OCI-LY7 (cell line): ENCODE results near the gene FOXN3. TPM values are rescaled to one million over a fixed set of nuclear protein-coding genes. Genes with fewer than 3 reads are reported as not detected.
A peak's percentile ranks its signal among the peaks of the same experiment; 100 is the strongest.

Experiments used
- BruUV-seq: library from RNA; stranded (reverse); fragments of 400-500 nt; replicated peaks from 2 replicates; lab custom pipeline; 2021; lab: Mats Ljungman, UMichigan
- CTCF ChIA-PET: fragments of 300-600 bp; sonication (Branson Sonifier 250); formaldehyde crosslinking; loops from one replicate; lab custom pipeline; 2022; ENCODE audit warnings: antibody characterized with exemption; ENCODE audit not compliant: unreplicated experiment; lab: Charles Lee
- POLR2A ChIA-PET: fragments of 300-600 bp; sonication (Branson Sonifier 250); formaldehyde crosslinking; loops from one replicate; lab custom pipeline; 2022; ENCODE audit warnings: antibody characterized with exemption; lab: Charles Lee
- DNase-seq: peaks from one replicate; pipeline ENCODE4 v3.0.0-alpha.2; 2015; ENCODE audit warnings: low spot score
- H2AFZ ChIP-seq: fragments of 200-600 bp; sonication (generic), shearing (Covaris generic); 2 replicates; pipeline ENCODE4 v1.6.1; 2014; ENCODE audit warnings: mild to moderate bottlenecking, antibody characterized with exemption, low read length, moderate library complexity
- H3K27ac ChIP-seq: fragments of 200-600 bp; sonication (generic); 2 replicates; pipeline ENCODE4 v1.5.1; 2014; ENCODE audit warnings: mixed run types, low read depth, mild to moderate bottlenecking, moderate library complexity, low read length, inconsistent platforms; ENCODE audit not compliant: poor library complexity, severe bottlenecking
- H3K36me3 ChIP-seq: fragments of 200-600 bp; sonication (generic); 2 replicates; pipeline ENCODE4 v1.6.1; 2014; ENCODE audit warnings: mild to moderate bottlenecking, antibody characterized with exemption, low read length, moderate library complexity, mixed read lengths; ENCODE audit not compliant: insufficient read depth
- H3K4me1 ChIP-seq: fragments of 200-600 bp; sonication (generic); 2 replicates; pipeline ENCODE4 v1.5.1; 2014; ENCODE audit warnings: mild to moderate bottlenecking, low read length; ENCODE audit not compliant: insufficient read depth, poor library complexity, severe bottlenecking
- H3K4me2 ChIP-seq: fragments of 200-600 bp; sonication (generic); 2 replicates; pipeline ENCODE4 v1.6.1; 2014; ENCODE audit warnings: mild to moderate bottlenecking, low read length
- H3K4me3 ChIP-seq: fragments of 200-600 bp; sonication (generic); 2 replicates; pipeline ENCODE4 v1.5.1; 2014; ENCODE audit warnings: mild to moderate bottlenecking, low read depth, low read length; ENCODE audit not compliant: poor library complexity, severe bottlenecking
- H3K79me2 ChIP-seq: fragments of 200-600 bp; sonication (generic); 2 replicates; pipeline ENCODE4 v1.6.1; 2016; ENCODE audit warnings: low read depth, mild to moderate bottlenecking, low read length, moderate library complexity, mixed read lengths; ENCODE audit not compliant: insufficient read depth
- H3K9me2 ChIP-seq: fragments of 200-600 bp; sonication (generic); 2 replicates; pipeline ENCODE4 v1.6.1; 2016; ENCODE audit warnings: mild to moderate bottlenecking, low read length, mixed read lengths; ENCODE audit not compliant: insufficient read depth
- H3K9me3 ChIP-seq: fragments of 200-600 bp; sonication (generic); 2 replicates; pipeline ENCODE4 v1.6.1; 2014; ENCODE audit warnings: mild to moderate bottlenecking, mixed run types, low read length, mixed read lengths
- H4K20me1 ChIP-seq: fragments of 200-600 bp; sonication (generic); 2 replicates; pipeline ENCODE4 v1.6.1; 2014; ENCODE audit warnings: mild to moderate bottlenecking, antibody characterized with exemption, low read length, moderate library complexity, mixed read lengths; ENCODE audit not compliant: insufficient read depth
- CTCF ChIP-seq: fragments of 200-600 bp; sonication (generic); conservative IDR thresholded peaks from 2 replicates; pipeline ENCODE4 v1.5.1; 2014; ENCODE audit warnings: mild to moderate bottlenecking, antibody characterized with exemption, low read length, moderate library complexity, mixed read lengths
- EZH2phosphoT487 ChIP-seq: fragments of 200-600 bp; sonication (generic); IDR thresholded peaks from 2 replicates; pipeline ENCODE4 v1.6.1; 2018; ENCODE audit warnings: low read depth, borderline replicate concordance, mild to moderate bottlenecking, mixed run types, antibody characterized with exemption, low read length, moderate library complexity, mixed read lengths
- intact Hi-C: fragments of 100-400 bp; cut with micrococcal nuclease; formaldehyde crosslinking; loops from one replicate; pipeline ENCODE4 v1.10.0; 2022; ENCODE audit not compliant: unreplicated experiment
- total RNA-seq, 2 experiments: library from RNA; depleted of rRNA in 1 of 2; stranded (reverse); fragments of >200 nt in 1 of 2; shearing (Covaris generic) in 1 of 2; gene quantifications; 2 replicates each; pipeline ENCODE4 v1.2.3, GENCODE V29; 2014 to 2022

Gene FOXN3
- total RNA-seq, 2 experiments from 2014 or later: 77.7 to 102 TPM

- Histone ChIP-seq H2AFZ (no peak overlapping the region), H3K79me2 (peaks cover 16% of the 10 kb centered on the region; the same call in 1 of the 2 replicates), H3K9me2 (no peaks in the 10 kb centered on the region), H4K20me1 (no peaks in the 10 kb centered on the region), H3K27ac (no peak overlapping the region), H3K4me2 (no peak overlapping the region), H3K9me3 (peaks cover 14% of the 10 kb centered on the region), H3K4me1 (peaks cover 45% of the 10 kb centered on the region), H3K4me3 (no peak overlapping the region), H3K36me3 (peaks cover 39% of the 10 kb centered on the region)
- no TSS peak for BruUV-seq
- POLR2A ChIA-PET: interaction anchor here (0.6 to 1.5 kb wide), 7 partner anchors 9 to 1542 kb away, joined by 3 to 6 read pairs (median 3); no protein-coding TSS in a partner anchor
- CTCF ChIA-PET: interaction anchor here (0.5 kb wide), 1 partner anchor 449 kb away, joined by 3 read pairs; no protein-coding TSS in a partner anchor
- TF ChIP-seq CTCF (no peak), EZH2phosphoT487 (no peak)
- DNase-seq: no peak
- intact Hi-C loops: no loop called here
Measured at GRCh38 chr14:89314274-89314673, 102.8 kb downstream of the FOXN3 start.

- DNase-seq: no peak
- Histone ChIP-seq H3K36me3 (peaks cover 30% of the 10 kb centered on the region), H2AFZ (no peak overlapping the region), H3K4me1 (peaks cover 51% of the 10 kb centered on the region), H4K20me1 (no peaks in the 10 kb centered on the region), H3K9me3 (0 out of 2 replicates have a peak, but pooled peaks cover 4% of the 10 kb centered on the region), H3K9me2 (no peaks in the 10 kb centered on the region), H3K79me2 (peaks cover 22% of the 10 kb centered on the region; the same call in 1 of the 2 replicates), H3K4me3 (no peak overlapping the region), H3K27ac (no peak overlapping the region), H3K4me2 (no peak overlapping the region)
- BruUV-seq: no TSS peak
- intact Hi-C loops: no loop called here
- ChIA-PET POLR2A (no interaction called here), CTCF (no interaction called here)
- TF ChIP-seq EZH2phosphoT487 (no peak), CTCF (no peak)
Measured at GRCh38 chr14:89312932-89313331, 104.1 kb downstream of the FOXN3 start.

- H3K9me2 ChIP-seq: no peaks in the 10 kb centered on the region
- TF ChIP-seq EZH2phosphoT487 (no peak), CTCF (no peak)
- peaks cover 45% of the 10 kb centered on the region; the same call in 1 of the 2 replicates for H3K79me2 ChIP-seq
- intact Hi-C loops: no loop called here
- 0 out of 2 replicates have a peak, but pooled peaks cover 4% of the 10 kb centered on the region for H3K9me3 ChIP-seq
- H2AFZ ChIP-seq: peak overlapping the region; percentile 36; the same call in 1 of the 2 replicates
- peaks cover 18% of the 10 kb centered on the region for H3K36me3 ChIP-seq
- peaks cover 60% of the 10 kb centered on the region for H3K4me1 ChIP-seq
- no TSS peak for BruUV-seq
- H3K4me3 ChIP-seq: peak overlapping the region; percentile 33
- POLR2A ChIA-PET: interaction anchor here (0.5 to 2.3 kb wide), 4 partner anchors 19 to 406 kb away, joined by 3 to 9 read pairs (median 6); no protein-coding TSS in a partner anchor
- H3K4me2 ChIP-seq: peak overlapping the region; percentile 92
- H3K27ac ChIP-seq: peak overlapping the region; percentile 99
- DNase-seq: peak; percentile 28
- CTCF ChIA-PET: no interaction called here
- no peaks in the 10 kb centered on the region for H4K20me1 ChIP-seq
Measured at GRCh38 chr14:89310211-89310610, 106.8 kb downstream of the FOXN3 start.
